Endothelial cell of umbilical vein (primary cell): ENCODE measurements around the gene MEAK7. TPM values are rescaled to one million over a fixed set of nuclear protein-coding genes. Genes with fewer than 3 reads are reported as not detected.

Experiments
- BruUV-seq: library from RNA; stranded (reverse); fragments of 400-500 nt; replicated peaks from 2 replicates; lab custom pipeline; 2021; lab: Mats Ljungman, UMichigan
- CTCF ChIA-PET: fragments of 300-600, 350-600 bp; sonication (Branson Sonifier 250); formaldehyde crosslinking; loops from one replicate; lab custom pipeline; 2021; ENCODE audit warnings: antibody characterized with exemption, inconsistent platforms; lab: Charles Lee
- POLR2A ChIA-PET: fragments of 300-600, 350-600 bp; sonication (Branson Sonifier 250); formaldehyde crosslinking; loops from one replicate; lab custom pipeline; 2021; ENCODE audit warnings: antibody characterized with exemption, inconsistent platforms; lab: Charles Lee
- DNase-seq: peaks from one replicate; pipeline ENCODE4 v3.0.0-alpha.2; 2011; ENCODE audit warnings: low read depth, low spot score
- FAIRE-seq: peaks from 2 replicates; lab custom pipeline; 2011; peaks lifted over from hg19 to GRCh38; lab: Jason Lieb, UNC
- H2AFZ ChIP-seq: 2 replicates; pipeline ENCODE4 v1.6.0; 2012; ENCODE audit warnings: low read depth, low read length, control low read depth, inconsistent platforms
- H3K27ac ChIP-seq: 2 replicates; pipeline ENCODE4 v1.5.1; 2011; ENCODE audit warnings: low read depth, mild to moderate bottlenecking, control low read depth, low read length, moderate library complexity; ENCODE audit not compliant: insufficient read depth
- H3K27me3 ChIP-seq, 2 experiments: 2 replicates each; pipeline versions ENCODE4 v1.6.0 to v1.6.1; 2011; ENCODE audit warnings: low read length in 2 of 2, mixed read lengths in 1 of 2; ENCODE audit not compliant: control insufficient read depth in 2 of 2, insufficient read depth in 2 of 2
- H3K36me3 ChIP-seq, 2 experiments: 2 replicates in 1 of 2; 3 replicates in 1 of 2; pipeline ENCODE4 v1.5.1; 2011; ENCODE audit warnings: low read length in 2 of 2, mild to moderate bottlenecking in 1 of 2, moderate library complexity in 1 of 2; ENCODE audit not compliant: control insufficient read depth in 2 of 2, insufficient read depth in 2 of 2; ENCODE audit errors: extremely low read depth in 1 of 2
- H3K4me1 ChIP-seq: 3 replicates; pipeline ENCODE4 v1.5.1; 2011; ENCODE audit warnings: mild to moderate bottlenecking, low read length; ENCODE audit not compliant: control insufficient read depth, insufficient read depth; ENCODE audit errors: extremely low read depth
- H3K4me2 ChIP-seq: 2 replicates; pipeline ENCODE4 v1.6.1; 2011; ENCODE audit warnings: low read length, control low read depth, mixed read lengths; ENCODE audit not compliant: insufficient read depth
- H3K4me3 ChIP-seq, 3 experiments: fragments of 200-600 bp in 1 of 3; sonication (generic), shearing (Covaris generic) in 1 of 3; replicated peaks in 1 of 3; 2 replicates each; pipeline ENCODE4 v1.5.1; 2011 to 2016; ENCODE audit warnings: control low read depth in 3 of 3, low read length in 3 of 3, mild to moderate bottlenecking in 2 of 3, inconsistent platforms in 1 of 3, low read depth in 1 of 3, moderate library complexity in 1 of 3; ENCODE audit not compliant: insufficient read depth in 1 of 3
- H3K79me2 ChIP-seq: 2 replicates; pipeline ENCODE4 v1.6.0; 2012; ENCODE audit warnings: low read length, inconsistent platforms; ENCODE audit not compliant: control insufficient read depth, insufficient read depth
- H3K9ac ChIP-seq: replicated peaks from 2 replicates; pipeline ENCODE3; 2011; ENCODE audit warnings: low read length, control low read depth; ENCODE audit not compliant: insufficient read depth; ENCODE audit errors: extremely low read depth
- H3K9me1 ChIP-seq: replicated peaks from 3 replicates; pipeline ENCODE4 v1.6.0; 2011; ENCODE audit warnings: mild to moderate bottlenecking, low read length; ENCODE audit not compliant: control insufficient read depth, insufficient read depth; ENCODE audit errors: extremely low read depth
- H3K9me3 ChIP-seq: replicated peaks from 2 replicates; pipeline ENCODE4 v1.5.1; 2012; ENCODE audit warnings: low read length, inconsistent platforms; ENCODE audit not compliant: control insufficient read depth, insufficient read depth
- H4K20me1 ChIP-seq: replicated peaks from 2 replicates; pipeline ENCODE3; 2011; ENCODE audit warnings: mild to moderate bottlenecking, low read length; ENCODE audit not compliant: control insufficient read depth, insufficient read depth; ENCODE audit errors: extremely low read depth
- EZH2 ChIP-seq: IDR thresholded peaks from 2 replicates; pipeline ENCODE4 v1.6.1; 2012; ENCODE audit warnings: borderline replicate concordance, low read depth, mild to moderate bottlenecking, moderate library complexity, low read length, inconsistent platforms; ENCODE audit not compliant: severe bottlenecking
- FOS ChIP-seq: IDR thresholded peaks from 2 replicates; pipeline ENCODE4 v1.6.1; 2011; ENCODE audit warnings: mild to moderate bottlenecking, low read length, moderate library complexity, borderline replicate concordance; ENCODE audit not compliant: insufficient read depth
- GATA2 ChIP-seq: IDR thresholded peaks from 2 replicates; pipeline ENCODE4 v1.7.0; 2011; ENCODE audit warnings: low read depth, mild to moderate bottlenecking, moderate library complexity, mixed read lengths, low read length; ENCODE audit not compliant: insufficient read length, insufficient read depth
- JUN ChIP-seq: IDR thresholded peaks from 2 replicates; pipeline ENCODE4 v1.6.1; 2011; ENCODE audit warnings: borderline replicate concordance, low read depth; ENCODE audit not compliant: insufficient read length, insufficient read depth
- MYC ChIP-seq: IDR thresholded peaks from one replicate; pipeline ENCODE4 v1.6.1; 2011; ENCODE audit warnings: mild to moderate bottlenecking, low read depth, low read length
- POLR2A ChIP-seq: IDR thresholded peaks from 2 replicates; pipeline ENCODE4 v1.6.1; 2012; ENCODE audit warnings: low read depth, mild to moderate bottlenecking, control low read depth, low read length
- POLR2AphosphoS5 ChIP-seq: IDR thresholded peaks from 2 replicates; pipeline ENCODE4 v1.6.1; 2012; ENCODE audit warnings: low read depth, mild to moderate bottlenecking, control low read depth, low read length, moderate library complexity; ENCODE audit not compliant: insufficient read depth
- dilution Hi-C: fragments of 300-500 bp; cut with MboI; formaldehyde crosslinking; loops from one replicate; pipeline ENCODE4 v1.15.0; 2019; ENCODE audit warnings: low sequenced_read_pairs; ENCODE audit not compliant: extremely low pct_ligation_motif_present
- intact Hi-C: fragments of 100-400 bp; cut with micrococcal nuclease; formaldehyde crosslinking; loops from one replicate; pipeline ENCODE4 v1.10.0; 2022
- polyA plus RNA-seq, 4 experiments: library from polyadenylated mRNA; depleted of rRNA in 3 of 4; stranded (reverse) in 3 of 4; unstranded in 1 of 4; fragments of >200 nt; gene quantifications; 2 replicates each; pipeline versions ENCODE4 v1.2.1 to v1.2.3, GENCODE V29; 2011 to 2012; ENCODE audit warnings: missing spikeins in 1 of 4
- total RNA-seq: library from RNA; stranded (reverse); gene quantifications from 2 replicates; pipeline ENCODE4 v1.2.3, GENCODE V29; 2021
- TF ChIP-seq, protein P1 (sequence below): IDR thresholded peaks from 2 replicates; pipeline ENCODE4 v1.6.1; 2011; ENCODE audit not compliant: insufficient read depth, insufficient read length
- TF ChIP-seq, protein P2 (sequence below), 2 donors: IDR thresholded peaks; 1 replicate in 1 of 2; 2 replicates in 1 of 2; pipeline ENCODE4 v1.5.1; 2011; ENCODE audit warnings: low read length in 2 of 2, mild to moderate bottlenecking in 2 of 2, moderate library complexity in 2 of 2, control low read depth in 1 of 2, inconsistent platforms in 1 of 2, low read depth in 1 of 2; ENCODE audit not compliant: insufficient read depth in 1 of 2; ENCODE audit errors: extremely low read depth in 1 of 2

MEAK7 gene
- total and polyA plus RNA-seq, 2 donors (not counting 3 experiments of a cell fraction or from before 2014, with no cell fraction given), result 16.2 to 22.7 TPM

DNA sequence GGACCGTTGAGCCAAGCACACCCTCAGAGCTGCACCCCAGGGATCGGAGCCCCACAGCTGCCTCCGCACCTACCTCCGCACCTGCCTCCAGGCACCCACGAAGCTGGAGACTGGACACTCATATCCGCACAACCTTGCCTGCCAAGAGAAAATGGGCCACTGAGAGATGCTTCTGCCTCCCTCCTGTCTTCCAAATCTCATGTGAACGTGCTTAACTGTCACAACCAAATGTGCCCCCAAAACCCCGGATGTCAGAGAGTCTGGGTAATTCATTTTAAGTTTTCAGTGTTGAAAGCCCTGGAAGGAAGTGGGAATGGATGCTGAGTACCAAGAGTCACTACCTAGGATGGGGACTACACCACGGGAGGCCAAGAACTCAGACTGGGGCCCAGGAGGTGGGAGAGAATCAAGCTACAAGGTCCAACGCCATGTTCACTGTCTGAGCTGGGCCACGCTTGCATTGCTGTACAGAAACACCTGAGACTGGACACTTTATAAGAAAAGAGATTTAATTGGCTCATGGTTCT lies 49.5 kb upstream of the MEAK7 start:
- H3K79me2 ChIP-seq, result no peaks in the 10 kb centered on the region
- ChIA-PET POLR2A (no interaction called here), CTCF (interaction anchor here (0.9 to 1.1 kb wide), 3 partner anchors 11 to 65 kb away, joined by 3 to 4 read pairs (median 3); no protein-coding TSS in a partner anchor)
- H3K36me3 ChIP-seq, result no peaks in the 10 kb centered on the region
- H3K27me3 ChIP-seq, result no peaks in the 10 kb centered on the region
- no peaks in the 10 kb centered on the region for H3K9me3 ChIP-seq
- no peaks in the 10 kb centered on the region for H4K20me1 ChIP-seq
- H3K4me2 ChIP-seq, result no peak overlapping the region
- DNase-seq (no peak), FAIRE-seq (no peak)
- peaks cover 12% of the 10 kb centered on the region for H3K4me1 ChIP-seq
- TF ChIP-seq, protein P1, sequence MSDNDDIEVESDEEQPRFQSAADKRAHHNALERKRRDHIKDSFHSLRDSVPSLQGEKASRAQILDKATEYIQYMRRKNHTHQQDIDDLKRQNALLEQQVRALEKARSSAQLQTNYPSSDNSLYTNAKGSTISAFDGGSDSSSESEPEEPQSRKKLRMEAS, result no peak
- TF ChIP-seq FOS (no peak), JUN (no peak), EZH2 (no peak), POLR2AphosphoS5 (no peak), POLR2A (no peak), GATA2 (no peak), MYC (no peak)
- TF ChIP-seq, protein P2, sequence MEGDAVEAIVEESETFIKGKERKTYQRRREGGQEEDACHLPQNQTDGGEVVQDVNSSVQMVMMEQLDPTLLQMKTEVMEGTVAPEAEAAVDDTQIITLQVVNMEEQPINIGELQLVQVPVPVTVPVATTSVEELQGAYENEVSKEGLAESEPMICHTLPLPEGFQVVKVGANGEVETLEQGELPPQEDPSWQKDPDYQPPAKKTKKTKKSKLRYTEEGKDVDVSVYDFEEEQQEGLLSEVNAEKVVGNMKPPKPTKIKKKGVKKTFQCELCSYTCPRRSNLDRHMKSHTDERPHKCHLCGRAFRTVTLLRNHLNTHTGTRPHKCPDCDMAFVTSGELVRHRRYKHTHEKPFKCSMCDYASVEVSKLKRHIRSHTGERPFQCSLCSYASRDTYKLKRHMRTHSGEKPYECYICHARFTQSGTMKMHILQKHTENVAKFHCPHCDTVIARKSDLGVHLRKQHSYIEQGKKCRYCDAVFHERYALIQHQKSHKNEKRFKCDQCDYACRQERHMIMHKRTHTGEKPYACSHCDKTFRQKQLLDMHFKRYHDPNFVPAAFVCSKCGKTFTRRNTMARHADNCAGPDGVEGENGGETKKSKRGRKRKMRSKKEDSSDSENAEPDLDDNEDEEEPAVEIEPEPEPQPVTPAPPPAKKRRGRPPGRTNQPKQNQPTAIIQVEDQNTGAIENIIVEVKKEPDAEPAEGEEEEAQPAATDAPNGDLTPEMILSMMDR (IDR thresholded peaks at IDR 0.05; ENCODE audit: extremely low read depth in 1 of 2, insufficient read depth in 1 of 2, low read depth in 1 of 2, low read length in 2 of 2), result no peak
- no peaks in the 10 kb centered on the region for H3K9me1 ChIP-seq
- intact Hi-C loops, result no loop called here
- no peak overlapping the region for H2AFZ ChIP-seq
- H3K4me3 ChIP-seq, result no peak overlapping the region
- dilution Hi-C loops, result no loop called here
- no TSS peak for BruUV-seq
- no peak overlapping the region for H3K9ac ChIP-seq
- H3K27ac ChIP-seq, result no peak overlapping the region
